DMS53 treated with DMSO at 0.1 percent for 48 hours (cell line): ENCODE results near the gene RHD.
A peak's percentile ranks its signal among the peaks of the same experiment; 100 is the strongest.
"Not testable (repeated sequence)": the region's sequence is repeated elsewhere in the genome, so short reads cannot be mapped to it uniquely, and the experiment has no call there.

Experiments used
- DNase-seq: peaks from one replicate; lab custom pipeline; 2025; ENCODE audit not compliant: unreplicated experiment; lab: John Stamatoyannopoulos, UW

RHD gene

GRCh38 chr1:25272238-25272637 is at the start of gene RHD:
Gene RHD (plus strand): TSS chr1:25272509. CDS start chr1:25272548, 39 bp downstream.
- not testable (repeated sequence) for DNase-seq

GRCh38 chr1:25222606-25223005 is 49.7 kb upstream of the RHD start:
- DNase-seq = no peak

GRCh38 chr1:25223471-25223870 is 48.8 kb upstream of the RHD start:
- no peak for DNase-seq

- DNase-seq = peak; percentile 70
These were observed 40.1 kb upstream of the RHD start, which contains the start of gene SYF2 for GRCh38 chr1:25232027-25232865. Gene SYF2 (minus strand): TSS chr1:25232502. CDS start chr1:25232467, 35 bp downstream.

- DNase-seq = no peak
These were observed 39.2 kb upstream of the RHD start for GRCh38 chr1:25232866-25233784.

GRCh38 chr1:25235411-25235810 is 36.9 kb upstream of the RHD start:
- DNase-seq = not testable (repeated sequence)

GRCh38 chr1:25236261-25236660 is 36.0 kb upstream of the RHD start:
- not testable (repeated sequence) for DNase-seq

- no peak for DNase-seq
These were observed 34.3 kb upstream of the RHD start for GRCh38 chr1:25238046-25238445.

GRCh38 chr1:25239681-25240541 is 32.4 kb upstream of the RHD start:
- DNase-seq = peak; percentile 93

- DNase-seq = no peak
These were observed 28.4 kb upstream of the RHD start for GRCh38 chr1:25243907-25244306.

- DNase-seq = no peak
These were observed 26.9 kb upstream of the RHD start for GRCh38 chr1:25245393-25245792.

GRCh38 chr1:25245809-25246599 is 26.3 kb upstream of the RHD start:
- DNase-seq = no peak

- peak; percentile 40 for DNase-seq
These were observed 25.7 kb upstream of the RHD start for GRCh38 chr1:25246600-25247023.

- peak; percentile 97 for DNase-seq
These were observed 25.1 kb upstream of the RHD start, which contains the start of gene RSRP1 for GRCh38 chr1:25247024-25247828. Gene RSRP1 (minus strand): TSS chr1:25247454. CDS start chr1:25246963, 491 bp downstream.

- no peak for DNase-seq
These were observed 24.2 kb upstream of the RHD start for GRCh38 chr1:25247829-25248754.

- no peak for DNase-seq
These were observed 18.4 kb upstream of the RHD start for GRCh38 chr1:25253911-25254310.

GRCh38 chr1:25255706-25256577 is 16.4 kb upstream of the RHD start:
- DNase-seq = no peak
